Gastrocnemius medialis (tissue), 4 donors: ENCODE results near the gene PRKAG2. TPM values are rescaled to one million over a fixed set of nuclear protein-coding genes. Genes with fewer than 3 reads are reported as not detected.

Experiments used
- ATAC-seq, 2 donors: fragments of 150-250 bp; one replicate each; pipeline ENCODE4 v1.9.1; 2016
- DNase-seq, 2 donors: peaks; one replicate each; pipeline ENCODE4 v3.0.0-alpha.2; 2019
- H3K27ac ChIP-seq, 4 donors: fragments of 200-600 bp; sonication (generic); 1 replicate in 1 of 4; 2 replicates in 3 of 4; pipeline ENCODE4 v1.5.1; 2016 to 2018; ENCODE audit warnings: mild to moderate bottlenecking in 2 of 4, moderate library complexity in 1 of 4
- H3K27me3 ChIP-seq, 3 donors: fragments of 200-600 bp; sonication (generic) in 2 of 3; 1 replicate in 1 of 3; 2 replicates in 2 of 3; pipeline versions ENCODE4 v1.5.1 to v1.6.0; 2016 to 2019; ENCODE audit warnings: mild to moderate bottlenecking in 1 of 3, moderate library complexity in 1 of 3
- H3K36me3 ChIP-seq, 2 donors: fragments of 200-600 bp; sonication (generic) in 1 of 2; one replicate each; pipeline ENCODE4 v1.5.1; 2017 to 2018
- H3K4me1 ChIP-seq, 2 donors: fragments of 200-600 bp; sonication (generic) in 1 of 2; one replicate each; pipeline ENCODE4 v1.5.1; 2016 to 2017; ENCODE audit warnings: mild to moderate bottlenecking in 2 of 2
- H3K4me3 ChIP-seq, 4 donors: fragments of 200-600 bp; sonication (generic) in 3 of 4; 1 replicate in 1 of 4; 2 replicates in 3 of 4; pipeline ENCODE4 v1.5.1; 2016 to 2019; ENCODE audit warnings: mild to moderate bottlenecking in 2 of 4
- H3K9me3 ChIP-seq, 3 donors: fragments of 200-600 bp; sonication (generic) in 2 of 3; 1 replicate in 1 of 3; 2 replicates in 2 of 3; pipeline ENCODE4 v1.5.1; 2016 to 2019
- CTCF ChIP-seq, 5 experiments: fragments of 450-650 bp in 3 of 5; fragments of 200-600 bp in 2 of 5; sonication (generic) in 2 of 5; IDR thresholded peaks in 4 of 5; conservative IDR thresholded peaks in 1 of 5; 1 replicate in 4 of 5; 2 replicates in 1 of 5; pipeline ENCODE4 v1.5.1; 2016 to 2019; ENCODE audit warnings: antibody characterized with exemption in 5 of 5, mild to moderate bottlenecking in 3 of 5, moderate library complexity in 3 of 5
- POLR2A ChIP-seq, 2 donors: fragments of 450-650 bp; IDR thresholded peaks; one replicate each; pipeline ENCODE4 v1.6.1; 2017; ENCODE audit warnings: antibody characterized with exemption in 2 of 2, mild to moderate bottlenecking in 2 of 2, moderate library complexity in 2 of 2
- in situ Hi-C, 4 donors: fragments of 200-750 bp; cut with MboI; loops; one replicate each; pipeline versions ENCODE4 v1.15.0 to v1.8.0; 2017; ENCODE audit warnings: low sequenced_read_pairs in 4 of 4
- intact Hi-C: fragments of 100-400 bp; cut with DNase I; formaldehyde crosslinking; loops from one replicate; pipeline ENCODE4 v1.15.1; 2023; ENCODE audit warnings: low total_unique reads
- total RNA-seq, 4 donors: library from RNA; depleted of rRNA; stranded (reverse); fragments of >200 nt; gene quantifications; one replicate each; pipeline versions ENCODE4 v1.1.0 to v1.2.3, GENCODE V29; 2016

Gene PRKAG2
- total RNA-seq, 4 donors from 2014 or later: 5.3 to 32.6 (median 13.9) TPM

DNA sequence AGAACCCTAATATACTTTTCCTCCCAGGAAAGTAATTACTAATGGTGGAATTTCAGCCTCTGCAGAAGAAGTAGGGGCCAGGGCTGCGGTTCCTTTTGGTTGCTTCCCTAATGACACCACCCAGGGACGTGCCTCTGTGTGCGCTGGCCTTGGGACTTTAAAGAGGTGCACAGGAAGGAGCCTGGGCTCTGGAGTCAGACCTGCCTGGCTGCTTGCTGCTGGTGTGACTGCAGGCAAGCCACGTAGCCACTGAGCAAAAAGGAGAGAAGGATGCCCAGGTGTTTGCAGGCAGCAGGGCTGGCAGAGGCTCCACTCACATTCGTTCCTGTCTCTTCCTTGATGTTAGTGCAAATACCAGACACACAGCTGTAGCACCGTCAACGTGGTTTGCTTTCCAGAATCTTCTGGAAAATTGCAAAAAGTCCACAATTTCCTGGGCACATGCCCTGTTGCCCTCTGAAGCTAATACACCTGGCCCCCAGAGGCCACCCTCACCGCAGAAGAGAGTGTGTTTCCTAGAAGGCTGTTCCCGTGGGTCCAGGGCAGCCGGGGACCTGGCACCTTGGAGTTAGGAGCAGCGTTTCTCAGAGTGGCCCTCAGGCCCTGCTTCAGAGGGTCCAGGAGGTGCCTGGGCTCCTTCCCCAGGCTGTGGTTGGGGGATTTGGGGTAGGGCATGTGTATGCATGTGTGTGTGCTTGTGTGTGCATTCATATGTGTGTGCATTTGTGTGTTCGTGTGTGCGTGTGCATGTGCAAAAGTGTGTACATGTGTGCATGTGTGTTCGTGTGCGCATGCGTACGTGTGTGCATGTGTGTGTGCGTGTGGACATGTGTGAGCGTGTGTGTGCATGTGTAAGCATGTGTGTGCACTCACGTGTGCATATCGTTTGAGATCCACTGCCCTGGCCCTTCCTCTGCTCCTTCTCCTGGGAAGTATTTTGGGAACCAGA is 12.8 kb upstream of the PRKAG2 start:
- intact Hi-C loops: no loop called here
- no peak for TF ChIP-seq CTCF (IDR thresholded peaks at IDR 0.05 in 4 of 5, conservative IDR thresholded peaks at IDR 0.05 in 1 of 5)
- TF ChIP-seq POLR2A (IDR thresholded peaks at IDR 0.05): no peak
- no peak for ATAC-seq

GRCh38 chr7:151888079-151889067 is 11.5 kb upstream of the PRKAG2 start:
- TF ChIP-seq CTCF (IDR thresholded peaks at IDR 0.05 in 4 of 5, conservative IDR thresholded peaks at IDR 0.05 in 1 of 5) (no peak), POLR2A (IDR thresholded peaks at IDR 0.05) (no peak)
- intact Hi-C loops: no loop called here
- no peak overlapping the region for H3K27ac ChIP-seq
- DNase-seq: no peak
- H3K36me3 ChIP-seq: no peaks in the 10 kb centered on the region
- peaks cover 6 to 15% (median 11%) of the 10 kb centered on the region in 3 donors for H3K27me3 ChIP-seq
- ATAC-seq: no peak
- H3K4me1 ChIP-seq: no peaks in the 10 kb centered on the region
- in situ Hi-C loops: no loop called here
- no peaks in the 10 kb centered on the region for H3K9me3 ChIP-seq
- H3K4me3 ChIP-seq: no peak overlapping the region

More for the DNA sequence above, 12.8 kb upstream of the PRKAG2 start:
- Histone ChIP-seq H3K36me3 (no peaks in the 10 kb centered on the region), H3K4me3 (no peak overlapping the region), H3K4me1 (no peaks in the 10 kb centered on the region), H3K9me3 (no peaks in the 10 kb centered on the region), H3K27ac (no peak overlapping the region), H3K27me3 (peaks cover 6 to 11% (median 11%) of the 10 kb centered on the region in 3 donors)
- no peak for DNase-seq
- in situ Hi-C loops: no loop called here

GRCh38 chr7:151886783-151887182 is 9.9 kb upstream of the PRKAG2 start:
- no peak overlapping the region for H3K4me3 ChIP-seq
- intact Hi-C loops (no loop called here), in situ Hi-C loops (no loop called here)
- H3K27ac ChIP-seq: no peak overlapping the region
- no peak for DNase-seq
- no peak for TF ChIP-seq POLR2A (IDR thresholded peaks at IDR 0.05)
- no peak for TF ChIP-seq CTCF (IDR thresholded peaks at IDR 0.05 in 4 of 5, conservative IDR thresholded peaks at IDR 0.05 in 1 of 5)
- no peaks in the 10 kb centered on the region for H3K9me3 ChIP-seq
- H3K36me3 ChIP-seq: no peaks in the 10 kb centered on the region
- no peak for ATAC-seq
- H3K4me1 ChIP-seq: no peaks in the 10 kb centered on the region
- peaks cover 3 to 8% (median 6%) of the 10 kb centered on the region in 3 donors for H3K27me3 ChIP-seq

DNA sequence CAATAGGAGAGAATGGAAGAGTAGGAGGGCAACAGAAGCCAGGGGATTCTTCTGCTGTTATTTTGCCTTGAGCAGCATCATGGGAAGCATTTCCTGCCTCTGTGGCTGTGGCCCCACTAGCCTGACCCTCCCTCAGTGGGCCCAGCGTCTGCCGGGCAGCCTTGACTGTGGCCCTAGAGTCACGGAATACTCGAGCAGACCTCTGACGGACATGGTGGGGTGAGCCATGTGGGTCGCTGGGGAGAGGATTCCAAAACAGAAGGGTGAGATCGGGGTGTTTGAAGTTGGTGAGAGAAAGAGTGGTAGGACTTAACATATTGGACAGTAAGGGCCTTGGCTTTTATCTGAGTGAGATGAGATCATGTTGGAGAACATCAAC is 8.3 kb upstream of the PRKAG2 start:
- Histone ChIP-seq H3K27ac (no peak overlapping the region), H3K36me3 (no peaks in the 10 kb centered on the region), H3K4me1 (no peaks in the 10 kb centered on the region), H3K9me3 (no peaks in the 10 kb centered on the region), H3K4me3 (no peak overlapping the region), H3K27me3 (peaks cover 0 to 7% (median 6%) of the 10 kb centered on the region in 3 donors)
- ATAC-seq (no peak), DNase-seq (no peak)
- intact Hi-C loops (no loop called here), in situ Hi-C loops (no loop called here)
- TF ChIP-seq CTCF (IDR thresholded peaks at IDR 0.05 in 4 of 5, conservative IDR thresholded peaks at IDR 0.05 in 1 of 5): no peak
- TF ChIP-seq POLR2A (IDR thresholded peaks at IDR 0.05): no peak
